Epithelial cell of esophagus (primary cell): ENCODE results near the gene PRR5L.

Experiments used
- DNase-seq: peaks from one replicate; pipeline ENCODE4 v3.0.0; 2010; ENCODE audit warnings: low read depth
- H3K4me3 ChIP-seq: 2 replicates; pipeline ENCODE4 v1.5.1; 2011; ENCODE audit warnings: mild to moderate bottlenecking, low read length, control low read depth
- TF ChIP-seq, protein P1 (sequence below): IDR thresholded peaks from 2 replicates; pipeline ENCODE4 v1.5.1; 2011; ENCODE audit warnings: low read depth, mild to moderate bottlenecking, low read length, control low read depth, inconsistent platforms; ENCODE audit not compliant: insufficient read depth; ENCODE audit errors: missing control alignments

Gene PRR5L

GRCh38 chr11:36487619-36488018 lies 191.5 kb downstream of the PRR5L start:
- no peak overlapping the region for H3K4me3 ChIP-seq
- DNase-seq: no peak
- TF ChIP-seq, protein P1, sequence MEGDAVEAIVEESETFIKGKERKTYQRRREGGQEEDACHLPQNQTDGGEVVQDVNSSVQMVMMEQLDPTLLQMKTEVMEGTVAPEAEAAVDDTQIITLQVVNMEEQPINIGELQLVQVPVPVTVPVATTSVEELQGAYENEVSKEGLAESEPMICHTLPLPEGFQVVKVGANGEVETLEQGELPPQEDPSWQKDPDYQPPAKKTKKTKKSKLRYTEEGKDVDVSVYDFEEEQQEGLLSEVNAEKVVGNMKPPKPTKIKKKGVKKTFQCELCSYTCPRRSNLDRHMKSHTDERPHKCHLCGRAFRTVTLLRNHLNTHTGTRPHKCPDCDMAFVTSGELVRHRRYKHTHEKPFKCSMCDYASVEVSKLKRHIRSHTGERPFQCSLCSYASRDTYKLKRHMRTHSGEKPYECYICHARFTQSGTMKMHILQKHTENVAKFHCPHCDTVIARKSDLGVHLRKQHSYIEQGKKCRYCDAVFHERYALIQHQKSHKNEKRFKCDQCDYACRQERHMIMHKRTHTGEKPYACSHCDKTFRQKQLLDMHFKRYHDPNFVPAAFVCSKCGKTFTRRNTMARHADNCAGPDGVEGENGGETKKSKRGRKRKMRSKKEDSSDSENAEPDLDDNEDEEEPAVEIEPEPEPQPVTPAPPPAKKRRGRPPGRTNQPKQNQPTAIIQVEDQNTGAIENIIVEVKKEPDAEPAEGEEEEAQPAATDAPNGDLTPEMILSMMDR: no peak

DNA sequence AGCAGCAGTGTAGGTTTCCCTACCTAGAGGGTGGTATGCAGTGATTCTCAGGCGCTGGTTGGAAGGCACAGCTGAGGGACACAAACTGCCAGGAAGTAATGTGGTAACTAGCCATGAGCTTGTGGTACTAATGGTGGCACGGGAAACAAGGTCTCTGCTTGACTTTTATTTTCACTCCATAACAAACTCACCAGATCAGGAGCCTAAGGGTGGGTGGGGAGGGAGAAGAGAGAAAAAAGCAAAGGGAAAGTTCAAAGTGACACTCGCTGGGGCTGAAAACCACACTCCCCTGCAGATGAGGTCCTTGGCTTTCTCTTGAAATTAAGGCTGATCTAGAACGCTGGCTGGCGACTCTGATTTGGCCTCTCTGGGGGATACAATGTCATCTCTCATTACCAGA lies 192.0 kb downstream of the PRR5L start:
- TF ChIP-seq, protein P1: no peak
- H3K4me3 ChIP-seq: no peak overlapping the region
- no peak for DNase-seq

GRCh38 chr11:36490026-36490806 lies 194.1 kb downstream of the PRR5L start:
- TF ChIP-seq, protein P1: no peak
- H3K4me3 ChIP-seq: no peak overlapping the region
- no peak for DNase-seq

GRCh38 chr11:36492724-36493304 lies 196.7 kb downstream of the PRR5L start:
- DNase-seq: peak; percentile 68
- TF ChIP-seq, protein P1: peak; percentile 79
- no peak overlapping the region for H3K4me3 ChIP-seq

GRCh38 chr11:36493332-36493731 lies 197.2 kb downstream of the PRR5L start:
- no peak overlapping the region for H3K4me3 ChIP-seq
- no peak for DNase-seq
- TF ChIP-seq, protein P1: no peak

DNA sequence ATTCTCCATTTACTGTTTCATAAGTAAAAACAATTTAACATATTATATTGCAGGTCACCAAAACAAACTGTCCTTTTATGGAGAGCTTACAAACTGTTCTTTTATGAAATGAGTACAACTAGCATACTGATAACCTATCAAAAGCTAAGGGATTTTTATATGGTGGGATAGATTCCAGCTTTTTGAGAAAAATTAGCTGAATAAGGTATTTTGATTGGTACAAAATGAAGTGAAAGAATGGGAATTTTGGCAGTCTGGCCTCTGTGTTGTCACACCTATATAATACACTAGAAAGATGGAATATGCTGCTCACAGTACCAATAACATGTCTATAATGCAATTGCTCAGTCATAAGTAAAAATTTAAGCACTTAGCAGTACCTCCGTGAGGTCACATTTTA lies 202.6 kb downstream of the PRR5L start:
- TF ChIP-seq, protein P1: no peak
- DNase-seq: no peak
- H3K4me3 ChIP-seq: no peak overlapping the region

GRCh38 chr11:36499315-36499714 lies 203.2 kb downstream of the PRR5L start:
- no peak for DNase-seq
- H3K4me3 ChIP-seq: no peak overlapping the region
- TF ChIP-seq, protein P1: no peak
